Tibial artery (tissue), 4 donors: Measurements from ENCODE around the gene SPATA18.

ENCODE experiments used
- DNase-seq, 2 donors: peaks; one replicate each; pipeline ENCODE4 v3.0.0-alpha.2; 2019
- H3K27ac ChIP-seq, 2 donors: fragments of 200-600 bp; sonication (generic) in 1 of 2; 1 replicate in 1 of 2; 2 replicates in 1 of 2; pipeline ENCODE4 v1.5.1; 2018 to 2019; ENCODE audit warnings: mild to moderate bottlenecking in 1 of 2
- H3K27me3 ChIP-seq, 2 donors: fragments of 200-600 bp; sonication (generic) in 1 of 2; one replicate each; pipeline versions ENCODE4 v1.5.1 to v1.6.0; 2016 to 2019
- H3K36me3 ChIP-seq, 3 donors: fragments of 200-600 bp; sonication (generic) in 2 of 3; one replicate each; pipeline ENCODE4 v1.5.1; 2016 to 2019; ENCODE audit warnings: mild to moderate bottlenecking in 2 of 3
- H3K4me1 ChIP-seq, 4 donors: fragments of 200-600 bp; sonication (generic) in 2 of 4; 1 replicate in 3 of 4; 2 replicates in 1 of 4; pipeline ENCODE4 v1.5.1; 2016 to 2019
- H3K4me3 ChIP-seq, 2 donors: fragments of 200-600 bp; sonication (generic) in 1 of 2; 1 replicate in 1 of 2; 2 replicates in 1 of 2; pipeline ENCODE4 v1.5.1; 2018 to 2019; ENCODE audit warnings: mild to moderate bottlenecking in 2 of 2
- H3K9me3 ChIP-seq, 3 donors: fragments of 200-600 bp; sonication (generic) in 1 of 3; one replicate each; pipeline ENCODE4 v1.5.1; 2016 to 2019
- CTCF ChIP-seq, 2 experiments: fragments of 200-600 bp in 1 of 2; fragments of 450-650 bp in 1 of 2; IDR thresholded peaks; one replicate each; pipeline ENCODE4 v1.5.1; 2017 to 2019; ENCODE audit warnings: antibody characterized with exemption in 2 of 2, mild to moderate bottlenecking in 1 of 2, moderate library complexity in 1 of 2
- intact Hi-C: fragments of 100-400 bp; cut with DNase I; formaldehyde crosslinking; loops from one replicate; pipeline ENCODE4 v1.15.0; 2023; ENCODE audit warnings: low total_unique reads

SPATA18 gene

GRCh38 chr4:52107336-52107735 lies 56.2 kb downstream of the SPATA18 start:
- no peak overlapping the region for H3K4me3 ChIP-seq
- no peak for TF ChIP-seq CTCF (IDR thresholded peaks at IDR 0.05)
- intact Hi-C loops: no loop called here
- no peak for DNase-seq
- no peak overlapping the region for H3K27ac ChIP-seq
- H3K9me3 ChIP-seq: no peaks in the 10 kb centered on the region
- H3K27me3 ChIP-seq: no peaks in the 10 kb centered on the region
- no peaks in the 10 kb centered on the region for H3K36me3 ChIP-seq
- no peaks in the 10 kb centered on the region for H3K4me1 ChIP-seq

GRCh38 chr4:52107745-52108144 lies 56.6 kb downstream of the SPATA18 start:
- H3K27ac ChIP-seq: no peak overlapping the region
- no peak for TF ChIP-seq CTCF (IDR thresholded peaks at IDR 0.05)
- H3K4me1 ChIP-seq: no peaks in the 10 kb centered on the region
- intact Hi-C loops: no loop called here
- no peak for DNase-seq
- no peaks in the 10 kb centered on the region for H3K36me3 ChIP-seq
- H3K27me3 ChIP-seq: no peaks in the 10 kb centered on the region
- no peaks in the 10 kb centered on the region for H3K9me3 ChIP-seq
- H3K4me3 ChIP-seq: no peak overlapping the region

- no peaks in the 10 kb centered on the region for H3K27me3 ChIP-seq
- no peaks in the 10 kb centered on the region for H3K9me3 ChIP-seq
- H3K4me1 ChIP-seq: no peaks in the 10 kb centered on the region
- H3K27ac ChIP-seq: no peak overlapping the region
- H3K4me3 ChIP-seq: no peak overlapping the region
- intact Hi-C loops: no loop called here
- DNase-seq: no peak
- H3K36me3 ChIP-seq: no peaks in the 10 kb centered on the region
- no peak for TF ChIP-seq CTCF (IDR thresholded peaks at IDR 0.05)
Observed at GRCh38 chr4:52110171-52110570, 59.1 kb downstream of the SPATA18 start.

GRCh38 chr4:52111995-52112394 lies 60.9 kb downstream of the SPATA18 start:
- H3K4me1 ChIP-seq: no peaks in the 10 kb centered on the region
- H3K27me3 ChIP-seq: no peaks in the 10 kb centered on the region
- TF ChIP-seq CTCF (IDR thresholded peaks at IDR 0.05): no peak
- no peaks in the 10 kb centered on the region for H3K36me3 ChIP-seq
- H3K9me3 ChIP-seq: no peaks in the 10 kb centered on the region
- H3K27ac ChIP-seq: no peak overlapping the region
- intact Hi-C loops: no loop called here
- DNase-seq: no peak
- no peak overlapping the region for H3K4me3 ChIP-seq

GRCh38 chr4:52112411-52112810 lies 61.3 kb downstream of the SPATA18 start:
- Histone ChIP-seq H3K27ac (no peak overlapping the region), H3K36me3 (no peaks in the 10 kb centered on the region), H3K27me3 (no peaks in the 10 kb centered on the region), H3K4me1 (no peaks in the 10 kb centered on the region), H3K4me3 (no peak overlapping the region), H3K9me3 (no peaks in the 10 kb centered on the region)
- DNase-seq: no peak
- intact Hi-C loops: no loop called here
- no peak for TF ChIP-seq CTCF (IDR thresholded peaks at IDR 0.05)

GRCh38 chr4:52116641-52117040 lies 65.5 kb downstream of the SPATA18 start:
- Histone ChIP-seq H3K4me3 (no peak overlapping the region), H3K27ac (no peak overlapping the region), H3K27me3 (no peaks in the 10 kb centered on the region), H3K9me3 (no peaks in the 10 kb centered on the region), H3K4me1 (no peaks in the 10 kb centered on the region), H3K36me3 (no peaks in the 10 kb centered on the region)
- no peak for TF ChIP-seq CTCF (IDR thresholded peaks at IDR 0.05)
- intact Hi-C loops: no loop called here
- DNase-seq: no peak
